DND-41 (cell line): Measurements from ENCODE around the gene ATF2.
"Not testable (repeated sequence)": the region's sequence is repeated elsewhere in the genome, so short reads cannot be mapped to it uniquely, and the experiment has no call there.

Source experiments
- ATAC-seq: fragments of 200-7000 bp; cut with Tn5 transposase; 3 replicates; pipeline ENCODE4 v1.9.1; 2021; ENCODE audit warnings: low read depth; ENCODE audit not compliant: insufficient read depth
- DNase-seq: peaks from one replicate; pipeline ENCODE4 v3.0.0-alpha.2; 2020
- H2AFZ ChIP-seq: 2 replicates; pipeline ENCODE4 v1.6.0; 2012; ENCODE audit warnings: low read depth, low read length
- H3K27ac ChIP-seq: 2 replicates; pipeline ENCODE4 v1.5.1; 2012; ENCODE audit warnings: low read length, inconsistent platforms
- H3K27me3 ChIP-seq: fragments of 200-600 bp; sonication (generic); 2 replicates; pipeline ENCODE4 v1.6.0; 2012; ENCODE audit warnings: low read length, mild to moderate bottlenecking, inconsistent platforms; ENCODE audit not compliant: insufficient read depth, poor library complexity
- H3K36me3 ChIP-seq: 2 replicates; pipeline ENCODE4 v1.5.1; 2012; ENCODE audit warnings: low read length, inconsistent platforms; ENCODE audit not compliant: insufficient read depth
- H3K4me1 ChIP-seq: 2 replicates; pipeline ENCODE4 v1.5.1; 2012; ENCODE audit warnings: mild to moderate bottlenecking, low read length; ENCODE audit not compliant: insufficient read depth
- H3K4me2 ChIP-seq: 2 replicates; pipeline ENCODE4 v1.6.0; 2012; ENCODE audit warnings: mild to moderate bottlenecking, moderate library complexity, low read length, inconsistent platforms; ENCODE audit not compliant: insufficient read depth
- H3K4me3 ChIP-seq, 2 experiments: fragments of 200-600 bp in 1 of 2; shearing (Covaris generic) in 1 of 2; 2 replicates each; pipeline ENCODE4 v1.5.1; 2012 to 2016; ENCODE audit warnings: inconsistent platforms in 2 of 2, low read length in 2 of 2, mild to moderate bottlenecking in 2 of 2, low read depth in 1 of 2, moderate library complexity in 1 of 2
- H3K79me2 ChIP-seq: 2 replicates; pipeline ENCODE4 v1.6.0; 2012; ENCODE audit warnings: low read length, inconsistent platforms; ENCODE audit not compliant: insufficient read depth
- H3K9ac ChIP-seq: 2 replicates; pipeline ENCODE4 v1.6.0; 2012; ENCODE audit warnings: low read depth, mild to moderate bottlenecking, inconsistent platforms, low read length, moderate library complexity
- H3K9me3 ChIP-seq: 2 replicates; pipeline ENCODE4 v1.5.1; 2012; ENCODE audit warnings: low read length, moderate library complexity, mild to moderate bottlenecking, inconsistent platforms; ENCODE audit not compliant: insufficient read depth, severe bottlenecking
- H4K20me1 ChIP-seq: 2 replicates; pipeline ENCODE4 v1.6.0; 2012; ENCODE audit warnings: low read length; ENCODE audit not compliant: insufficient read depth
- CTCF ChIP-seq: IDR thresholded peaks from 2 replicates; pipeline ENCODE4 v1.5.1; 2012; ENCODE audit warnings: borderline replicate concordance, low read length, moderate library complexity, mild to moderate bottlenecking; ENCODE audit not compliant: poor library complexity, severe bottlenecking; ENCODE audit errors: extremely low read depth
- EZH2 ChIP-seq: IDR thresholded peaks from 3 replicates; pipeline ENCODE4 v1.6.1; 2012; ENCODE audit warnings: borderline replicate concordance, low read depth, mild to moderate bottlenecking, moderate library complexity, low read length, inconsistent platforms; ENCODE audit not compliant: severe bottlenecking

ATF2 gene

GRCh38 chr2:175107146-175107545, 60.9 kb downstream of the ATF2 start:
- H3K79me2 ChIP-seq = 0 out of 2 replicates have a peak, but pooled peaks cover 2% of the 10 kb centered on the region
- H3K4me3 ChIP-seq = no peak overlapping the region
- H2AFZ ChIP-seq = no peak overlapping the region
- ATAC-seq = no peak
- no peak overlapping the region for H3K27ac ChIP-seq
- H3K27me3 ChIP-seq = no peaks in the 10 kb centered on the region
- TF ChIP-seq CTCF (no peak), EZH2 (no peak)
- H3K4me1 ChIP-seq = no peaks in the 10 kb centered on the region
- H4K20me1 ChIP-seq = no peaks in the 10 kb centered on the region
- no peaks in the 10 kb centered on the region for H3K9me3 ChIP-seq
- peaks cover 71% of the 10 kb centered on the region for H3K36me3 ChIP-seq
- no peak for DNase-seq
- H3K9ac ChIP-seq = no peak overlapping the region
- no peak overlapping the region for H3K4me2 ChIP-seq

GRCh38 chr2:175103191-175103590, 64.8 kb downstream of the ATF2 start:
- Histone ChIP-seq H3K27me3 (no peaks in the 10 kb centered on the region), H3K27ac (no peak overlapping the region), H4K20me1 (no peaks in the 10 kb centered on the region), H3K79me2 (0 out of 2 replicates have a peak, but pooled peaks cover 2% of the 10 kb centered on the region), H3K4me1 (no peaks in the 10 kb centered on the region), H3K4me2 (no peak overlapping the region), H3K9ac (no peak overlapping the region), H3K4me3 (no peak overlapping the region), H3K36me3 (peaks cover 61% of the 10 kb centered on the region), H2AFZ (no peak overlapping the region), H3K9me3 (no peaks in the 10 kb centered on the region)
- DNase-seq (no peak), ATAC-seq (no peak)
- TF ChIP-seq EZH2 = no peak
- no peak for TF ChIP-seq CTCF

GRCh38 chr2:175101514-175101913, 66.5 kb downstream of the ATF2 start:
- DNase-seq = no peak
- no peak overlapping the region for H2AFZ ChIP-seq
- H3K4me3 ChIP-seq = no peak overlapping the region
- no peak for ATAC-seq
- H3K9ac ChIP-seq = no peak overlapping the region
- H3K4me2 ChIP-seq = no peak overlapping the region
- H3K4me1 ChIP-seq = no peaks in the 10 kb centered on the region
- no peaks in the 10 kb centered on the region for H4K20me1 ChIP-seq
- H3K27ac ChIP-seq = no peak overlapping the region
- no peaks in the 10 kb centered on the region for H3K27me3 ChIP-seq
- TF ChIP-seq EZH2 (no peak), CTCF (no peak)
- H3K36me3 ChIP-seq = peaks cover 68% of the 10 kb centered on the region
- 0 out of 2 replicates have a peak, but pooled peaks cover 2% of the 10 kb centered on the region for H3K79me2 ChIP-seq
- H3K9me3 ChIP-seq = no peaks in the 10 kb centered on the region

- H3K36me3 ChIP-seq = peaks cover 81% of the 10 kb centered on the region
- H3K9ac ChIP-seq = no peak overlapping the region
- H3K79me2 ChIP-seq = no peaks in the 10 kb centered on the region
- no peaks in the 10 kb centered on the region for H4K20me1 ChIP-seq
- H3K4me1 ChIP-seq = no peaks in the 10 kb centered on the region
- H3K27ac ChIP-seq = no peak overlapping the region
- H3K4me3 ChIP-seq = no peak overlapping the region
- H3K27me3 ChIP-seq = no peaks in the 10 kb centered on the region
- TF ChIP-seq EZH2 (no peak), CTCF (no peak)
- ATAC-seq = no peak
- H2AFZ ChIP-seq = no peak overlapping the region
- no peaks in the 10 kb centered on the region for H3K9me3 ChIP-seq
- no peak overlapping the region for H3K4me2 ChIP-seq
- DNase-seq = no peak
These were observed 70.7 kb downstream of the ATF2 start for GRCh38 chr2:175097297-175097696.

GRCh38 chr2:175084117-175084516, 83.9 kb downstream of the ATF2 start:
- H2AFZ ChIP-seq, H3K4me3 ChIP-seq, H3K9ac ChIP-seq, H3K9me3 ChIP-seq, H3K27me3 ChIP-seq, H4K20me1 ChIP-seq, DNase-seq, H3K4me2 ChIP-seq, H3K4me1 ChIP-seq, H3K27ac ChIP-seq, H3K79me2 ChIP-seq, ATAC-seq: not testable (repeated sequence)
- H3K36me3 ChIP-seq = peaks cover 75% of the 10 kb centered on the region
